T-cell (primary cell): ENCODE results near the gene GORAB. TPM values are rescaled to one million over a fixed set of nuclear protein-coding genes. Genes with fewer than 3 reads are reported as not detected.

Experiments used
- ATAC-seq, 4 experiments: fragments of 200-7000 bp in 3 of 4; fragments of 150-1000 bp in 1 of 4; cut with Tn5 transposase; replicated peaks in 1 of 4; 1 replicate in 3 of 4; 2 replicates in 1 of 4; pipeline ENCODE4 v1.10.0; 2021; ENCODE audit warnings: moderate library complexity in 3 of 4, mild to moderate bottlenecking in 2 of 4, moderate number of reproducible peaks in 1 of 4
- CTCF ChIA-PET, 2 donors: fragments of 300-600 bp; sonication (Branson Sonifier 250); formaldehyde crosslinking; loops; one replicate each; lab custom pipeline; 2022; ENCODE audit warnings: antibody characterized with exemption in 2 of 2; lab: Charles Lee
- POLR2A ChIA-PET, 2 donors: fragments of 300-600 bp; sonication (Branson Sonifier 250); formaldehyde crosslinking; loops; one replicate each; lab custom pipeline; 2022; ENCODE audit warnings: antibody characterized with exemption in 2 of 2; lab: Charles Lee
- DNase-seq, 35 experiments: peaks; one replicate each; pipeline versions ENCODE4 v3.0.0 to v3.0.0-alpha.2; 2013 to 2023
- H3K27ac ChIP-seq: one replicate; pipeline ENCODE4 v1.5.1; 2013; ENCODE audit warnings: low read length
- H3K27me3 ChIP-seq, 2 experiments: replicated peaks in 1 of 2; 1 replicate in 1 of 2; 2 replicates in 1 of 2; pipeline versions ENCODE4 v1.6.1 to v1.7.0; 2013; ENCODE audit warnings: low read length in 1 of 2, mixed read lengths in 1 of 2; ENCODE audit not compliant: control insufficient read depth in 2 of 2, insufficient read depth in 2 of 2; ENCODE audit errors: extremely low read depth in 1 of 2
- H3K36me3 ChIP-seq, 2 donors: 1 replicate in 1 of 2; 2 replicates in 1 of 2; pipeline versions ENCODE4 v1.6.1 to v1.7.0; 2013; ENCODE audit warnings: low read length in 1 of 2; ENCODE audit not compliant: control insufficient read depth in 2 of 2, insufficient read depth in 1 of 2; ENCODE audit errors: extremely low read depth in 1 of 2
- H3K4me1 ChIP-seq, 2 experiments: 1 replicate in 1 of 2; 2 replicates in 1 of 2; pipeline versions ENCODE4 v1.6.1 to v1.7.0; 2013; ENCODE audit warnings: low read length in 2 of 2, mixed read lengths in 1 of 2; ENCODE audit not compliant: insufficient read depth in 2 of 2, control insufficient read depth in 1 of 2; ENCODE audit errors: extremely low read depth in 1 of 2
- H3K4me3 ChIP-seq, 2 donors: 1 replicate in 1 of 2; 2 replicates in 1 of 2; pipeline versions ENCODE4 v1.5.1 to v1.7.0; 2013; ENCODE audit warnings: mild to moderate bottlenecking in 2 of 2, low read length in 1 of 2, moderate library complexity in 1 of 2; ENCODE audit not compliant: control insufficient read depth in 1 of 2; ENCODE audit errors: extremely low read depth in 1 of 2
- H3K9me3 ChIP-seq: 2 replicates; pipeline ENCODE4 v1.7.0; 2013
- H3K27ac Mint-ChIP-seq, 2 donors: one replicate each; pipeline ENCODE4 v1.8.0; 2020 to 2021; ENCODE audit warnings: mild to moderate bottlenecking in 2 of 2, mixed read lengths in 2 of 2
- H3K27me3 Mint-ChIP-seq, 2 donors: one replicate each; pipeline ENCODE4 v1.8.0; 2021 to 2022; ENCODE audit warnings: mixed read lengths in 2 of 2
- H3K36me3 Mint-ChIP-seq: one replicate; pipeline ENCODE4 v1.8.0; 2021; ENCODE audit warnings: mixed read lengths
- H3K4me1 Mint-ChIP-seq, 3 donors: one replicate each; pipeline ENCODE4 v1.8.0; 2020 to 2022; ENCODE audit warnings: mixed read lengths in 3 of 3, mild to moderate bottlenecking in 1 of 3
- H3K4me3 Mint-ChIP-seq, 3 donors: one replicate each; pipeline ENCODE4 v1.8.0; 2020 to 2022; ENCODE audit warnings: mild to moderate bottlenecking in 3 of 3, mixed read lengths in 3 of 3, moderate library complexity in 3 of 3
- H3K9me3 Mint-ChIP-seq, 3 donors: one replicate each; pipeline ENCODE4 v1.8.0; 2020 to 2022; ENCODE audit warnings: mixed read lengths in 3 of 3
- WGBS: methylation state at CpG from one replicate; pipeline ENCODE4 v1.1.5; 2013; ENCODE audit warnings: missing lambda C conversion rate; ENCODE audit not compliant: insufficient coverage; 5-methylcytosine and 5-hydroxymethylcytosine counted together
- total RNA-seq, 35 experiments: library from RNA in 6 of 35; stranded (reverse) in 6 of 35; fragments of 120-200 nt in 1 of 35; gene quantifications; one replicate each; pipeline versions ENCODE4 v1.2.1 to v1.2.4 and lab custom pipeline; 2013 to 2026

The GORAB gene
- total RNA-seq, 5 donors from 2014 or later (not counting 1 experiment from before 2014, with no cell fraction given) = 14.9 to 21.8 (median 17.2) TPM

DNA sequence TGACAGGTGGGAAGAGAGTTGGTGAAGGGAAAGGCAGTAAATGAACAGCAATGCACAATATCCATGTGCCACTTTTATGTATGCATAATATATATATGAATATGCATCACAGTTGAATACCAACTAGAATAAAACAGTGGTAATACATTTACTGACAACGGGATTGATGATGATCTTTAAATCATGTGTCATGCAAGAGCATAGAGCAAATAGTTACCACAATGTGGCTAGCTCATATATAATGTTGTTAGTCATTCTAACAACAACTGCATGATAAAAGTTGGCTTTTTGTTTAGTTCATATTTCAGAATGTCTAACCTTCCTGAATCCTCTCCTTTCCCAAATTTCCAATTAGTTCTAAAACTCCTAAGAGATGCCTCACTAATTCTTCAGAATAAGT, 46.4 kb downstream of the GORAB start:
- no peaks in the 10 kb centered on the region for H3K27me3 ChIP-seq
- Mint-ChIP-seq H3K27ac (no peak overlapping the region), H3K9me3 (peaks cover 2 to 4% (median 2%) of the 10 kb centered on the region in 3 donors), H3K4me1 (no peaks in the 10 kb centered on the region), H3K36me3 (no peaks in the 10 kb centered on the region), H3K4me3 (no peak overlapping the region), H3K27me3 (peaks cover 20 to 25% of the 10 kb centered on the region in 2 donors)
- ATAC-seq = no peak
- no peak overlapping the region for H3K4me3 ChIP-seq
- ChIA-PET CTCF (no interaction called here), POLR2A (no interaction called here)
- H3K4me1 ChIP-seq = no peaks in the 10 kb centered on the region
- no peak for DNase-seq
- H3K27ac ChIP-seq = no peak overlapping the region
- WGBS = no CpG with 5 or more reads among the region's 1 CpG
- H3K36me3 ChIP-seq = no peaks in the 10 kb centered on the region
- H3K9me3 ChIP-seq = no peaks in the 10 kb centered on the region

DNA sequence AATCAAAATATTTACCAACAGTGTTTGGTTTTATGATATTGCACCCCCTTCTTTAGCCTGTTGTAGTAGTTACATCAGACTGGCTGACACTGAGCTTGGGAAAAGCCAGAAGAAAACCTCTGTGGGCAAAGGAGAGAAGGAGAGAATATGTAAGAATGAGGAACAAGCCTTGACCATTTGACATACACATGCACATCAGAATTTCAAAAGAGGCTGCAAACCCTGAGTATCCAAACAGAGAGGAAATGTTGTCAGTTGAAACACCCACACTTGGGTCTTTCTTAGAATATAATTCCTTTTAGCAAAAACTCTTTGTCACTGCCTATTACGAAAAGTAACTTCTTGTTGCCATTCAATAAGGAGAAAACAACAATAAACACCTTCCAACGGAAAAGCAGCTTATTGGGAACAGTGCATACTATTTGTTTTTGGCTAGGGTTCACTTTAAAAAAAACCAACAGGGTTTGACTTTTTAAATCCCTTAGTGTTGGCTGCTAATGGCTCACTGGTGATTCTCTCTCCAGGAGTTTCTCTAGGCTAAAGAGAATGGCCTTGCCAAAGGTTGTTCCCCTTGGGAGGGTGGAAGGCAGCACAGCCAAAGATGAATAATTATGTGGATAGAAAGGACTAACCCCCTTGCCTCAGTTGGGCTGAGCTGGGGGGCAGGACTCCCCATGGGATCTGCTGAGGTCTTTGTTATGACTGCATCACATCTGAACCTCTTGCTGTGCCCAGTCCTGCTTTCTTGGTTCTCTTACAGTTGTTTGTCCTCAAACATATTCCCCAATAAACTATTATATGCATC, 48.9 kb downstream of the GORAB start:
- peaks cover 26 to 35% of the 10 kb centered on the region in 2 donors for H3K27me3 Mint-ChIP-seq
- no peak overlapping the region for H3K27ac ChIP-seq
- ChIA-PET POLR2A (no interaction called here), CTCF (no interaction called here)
- no peak overlapping the region for H3K4me3 ChIP-seq
- peaks cover 0 to 4% (median 0%) of the 10 kb centered on the region in 3 donors for H3K9me3 Mint-ChIP-seq
- peaks cover 2% of the 10 kb centered on the region for H3K9me3 ChIP-seq
- no peak for ATAC-seq
- H3K4me3 Mint-ChIP-seq = no peak overlapping the region
- no peak for DNase-seq
- H3K4me1 Mint-ChIP-seq = no peaks in the 10 kb centered on the region
- no peaks in the 10 kb centered on the region for H3K36me3 Mint-ChIP-seq
- no peak overlapping the region for H3K27ac Mint-ChIP-seq
- no peaks in the 10 kb centered on the region for H3K27me3 ChIP-seq
- no peaks in the 10 kb centered on the region for H3K4me1 ChIP-seq
- no peaks in the 10 kb centered on the region for H3K36me3 ChIP-seq
- WGBS = no CpG with 5 or more reads among the region's 2 CpGs

DNA sequence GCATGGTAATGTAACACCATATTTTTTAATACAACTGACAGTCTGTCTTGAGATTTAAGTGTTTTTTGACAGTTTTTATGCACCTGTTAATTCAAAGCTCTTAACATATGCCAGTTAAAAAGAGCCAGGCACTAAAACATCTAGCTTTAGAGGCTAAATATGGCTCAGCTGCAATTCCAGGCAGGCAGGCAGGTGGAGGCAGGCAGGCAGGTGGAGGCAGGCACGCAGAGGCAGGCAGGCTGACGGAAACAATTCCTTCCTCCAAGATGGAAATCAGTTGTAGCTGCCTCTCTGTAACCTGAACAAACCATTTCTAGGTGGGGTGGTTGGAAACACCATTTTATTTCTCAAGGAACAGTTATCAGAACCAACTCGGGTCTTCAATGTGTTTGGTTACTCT, 51.2 kb downstream of the GORAB start:
- Mint-ChIP-seq H3K36me3 (no peaks in the 10 kb centered on the region), H3K4me3 (no peak overlapping the region), H3K4me1 (peaks cover 2 to 5% (median 3%) of the 10 kb centered on the region in 3 donors), H3K9me3 (peaks cover 0 to 4% (median 0%) of the 10 kb centered on the region in 3 donors), H3K27ac (no peak overlapping the region), H3K27me3 (peaks cover 31 to 34% of the 10 kb centered on the region in 2 donors)
- Histone ChIP-seq H3K9me3 (peaks cover 2% of the 10 kb centered on the region), H3K36me3 (no peaks in the 10 kb centered on the region), H3K27me3 (no peaks in the 10 kb centered on the region), H3K4me1 (no peaks in the 10 kb centered on the region), H3K4me3 (no peak overlapping the region), H3K27ac (no peak overlapping the region)
- no CpG with 5 or more reads among the region's 3 CpGs for WGBS
- ATAC-seq (no peak), DNase-seq (no peak)
- POLR2A ChIA-PET = no interaction called here
- CTCF ChIA-PET = no interaction called here

DNA sequence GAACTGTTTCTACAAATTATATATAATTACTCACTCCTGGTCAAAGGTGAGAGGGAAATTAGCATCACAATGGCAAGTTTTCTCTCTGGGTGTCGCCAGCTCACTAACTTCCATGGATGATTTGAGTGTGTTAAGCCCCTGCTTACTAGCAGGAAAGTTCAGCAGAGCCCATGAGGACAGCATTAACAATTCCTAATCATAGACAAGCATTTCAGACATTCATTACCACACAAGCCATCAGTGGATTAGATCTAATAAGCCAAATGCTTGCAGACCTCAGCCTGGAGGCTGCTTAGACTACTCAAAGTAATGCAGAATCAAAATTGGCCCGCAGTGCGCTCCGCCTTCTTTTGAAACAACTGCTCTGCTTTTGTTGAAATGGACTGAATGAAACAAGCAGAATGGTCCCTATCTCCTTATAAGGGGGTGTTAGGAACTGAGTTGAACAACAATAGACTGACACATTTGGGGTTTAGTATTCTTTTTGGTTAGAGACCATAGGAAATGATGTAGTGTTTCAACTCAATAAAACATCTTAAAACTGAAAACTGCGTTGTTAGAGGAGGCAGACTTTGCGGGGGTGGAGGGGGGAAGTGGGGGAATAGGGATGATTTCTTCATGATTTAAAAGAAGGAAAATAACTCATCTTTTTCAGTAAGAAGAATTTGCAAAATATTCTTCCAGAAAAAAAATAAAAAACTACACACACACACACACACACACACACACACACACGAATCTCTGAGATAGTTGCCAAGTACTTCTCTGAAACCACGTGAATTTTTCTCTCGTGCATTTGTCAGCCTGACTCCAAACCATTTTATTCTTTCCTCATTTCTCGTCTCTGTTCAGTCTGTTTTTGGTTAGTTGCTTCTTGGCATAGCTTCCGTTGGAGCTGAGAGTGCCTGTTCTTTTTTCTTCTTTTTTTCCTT, 54.6 kb downstream of the GORAB start:
- ATAC-seq (no peak), DNase-seq (no peak)
- Histone ChIP-seq H3K36me3 (no peaks in the 10 kb centered on the region), H3K27ac (no peak overlapping the region), H3K9me3 (peaks cover 2% of the 10 kb centered on the region), H3K27me3 (peaks cover 0 to 7% of the 10 kb centered on the region in 2 experiments), H3K4me3 (no peak overlapping the region), H3K4me1 (no peaks in the 10 kb centered on the region)
- Mint-ChIP-seq H3K9me3 (no peaks in the 10 kb centered on the region), H3K27ac (no peak overlapping the region), H3K36me3 (no peaks in the 10 kb centered on the region), H3K4me1 (peaks cover 2 to 5% (median 3%) of the 10 kb centered on the region in 3 donors), H3K27me3 (peaks cover 31 to 44% of the 10 kb centered on the region in 2 donors), H3K4me3 (no peak overlapping the region)
- POLR2A ChIA-PET = no interaction called here
- 10% methylated on average over 2 of the region's 11 CpGs for WGBS
- CTCF ChIA-PET = no interaction called here

DNA sequence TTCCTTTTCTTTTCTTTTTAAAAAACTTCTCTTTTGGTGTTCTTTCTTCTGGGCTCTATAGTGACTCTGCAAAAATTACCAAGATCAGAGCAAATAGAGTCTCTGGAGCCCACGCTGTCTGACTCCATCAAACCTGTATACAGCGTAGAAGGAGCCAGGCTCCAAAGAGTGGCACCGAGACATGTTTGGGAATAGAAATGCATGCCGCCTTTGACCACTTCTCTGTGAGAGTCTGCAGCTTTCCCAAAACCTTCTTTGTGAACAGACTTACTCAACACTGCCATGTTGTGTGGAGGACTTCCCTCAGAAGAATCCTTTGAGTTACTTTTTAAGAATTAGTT, 55.3 kb downstream of the GORAB start:
- ChIA-PET CTCF (no interaction called here), POLR2A (no interaction called here)
- Histone ChIP-seq H3K36me3 (no peaks in the 10 kb centered on the region), H3K4me1 (no peaks in the 10 kb centered on the region), H3K9me3 (peaks cover 2% of the 10 kb centered on the region), H3K27me3 (peaks cover 0 to 7% of the 10 kb centered on the region in 2 experiments), H3K4me3 (no peak overlapping the region), H3K27ac (no peak overlapping the region)
- Mint-ChIP-seq H3K4me3 (no peak overlapping the region), H3K9me3 (no peaks in the 10 kb centered on the region), H3K27me3 (peaks cover 35 to 44% of the 10 kb centered on the region in 2 donors), H3K27ac (no peak overlapping the region), H3K4me1 (peaks cover 2 to 5% (median 3%) of the 10 kb centered on the region in 3 donors), H3K36me3 (no peaks in the 10 kb centered on the region)
- DNase-seq (no peak), ATAC-seq (no peak)
- WGBS = 80% methylated on average over 1 of the region's 4 CpGs

DNA sequence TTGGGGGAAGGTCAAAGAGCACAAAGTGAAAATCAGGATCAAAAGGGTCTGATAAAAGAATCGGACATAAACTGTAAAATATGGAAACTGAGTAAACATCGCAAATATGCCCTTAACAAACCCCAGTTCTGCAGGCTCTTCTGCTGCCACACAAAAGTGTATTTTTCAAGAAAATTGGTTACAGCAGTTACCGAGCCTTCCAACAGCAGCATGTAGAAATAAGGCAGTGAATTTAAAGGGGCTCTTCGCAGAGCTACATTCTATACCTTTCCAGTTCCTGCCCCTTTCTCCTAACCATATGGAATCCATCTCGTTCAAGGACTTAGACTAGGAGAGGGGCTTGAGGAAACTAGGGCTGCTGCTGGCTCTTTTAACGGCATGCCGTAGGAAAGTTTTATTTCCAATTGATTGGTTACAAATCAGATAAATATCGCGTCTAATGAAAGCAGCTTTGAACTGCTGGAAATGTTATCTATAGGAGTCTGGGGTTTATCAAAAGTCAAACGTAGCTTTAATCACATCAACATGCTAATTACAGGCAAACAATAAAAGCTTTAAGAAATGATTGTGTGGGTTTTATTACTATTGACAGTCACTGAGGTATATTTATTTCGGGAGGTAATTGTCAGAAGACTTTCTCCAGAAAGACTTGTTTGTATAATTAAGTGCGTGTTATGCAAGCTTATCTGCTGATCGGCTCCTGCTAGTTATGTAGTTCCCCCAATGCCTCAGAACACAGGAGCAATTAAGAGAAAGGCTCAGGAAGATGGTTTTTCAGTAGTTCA, 59.1 kb downstream of the GORAB start:
- WGBS = 30% methylated on average over 2 of the region's 13 CpGs
- peaks cover 0 to 9% of the 10 kb centered on the region in 2 experiments for H3K27me3 ChIP-seq
- Mint-ChIP-seq H3K9me3 (peaks cover 0 to 4% (median 3%) of the 10 kb centered on the region in 3 donors), H3K4me1 (peaks cover 2 to 5% (median 4%) of the 10 kb centered on the region in 3 donors), H3K27ac (no peak overlapping the region), H3K36me3 (no peaks in the 10 kb centered on the region), H3K4me3 (no peak overlapping the region), H3K27me3 (peaks cover 33 to 36% of the 10 kb centered on the region in 2 donors)
- CTCF ChIA-PET = no interaction called here
- H3K9me3 ChIP-seq = no peaks in the 10 kb centered on the region
- H3K4me3 ChIP-seq = no peak overlapping the region
- POLR2A ChIA-PET = no interaction called here
- H3K27ac ChIP-seq = no peak overlapping the region
- ATAC-seq (no peak), DNase-seq (no peak)
- no peaks in the 10 kb centered on the region for H3K36me3 ChIP-seq
- no peaks in the 10 kb centered on the region for H3K4me1 ChIP-seq
